BLaER1 treated with 17β-estradiol and CSF1 and Interleukin-3, amounts not matched to agents 10 nM and 100 nM (cell line): ENCODE measurements around the gene MMD.
A peak's percentile ranks its signal among the peaks of the same experiment; 100 is the strongest.
"Not testable (repeated sequence)": the region's sequence is repeated elsewhere in the genome, so short reads cannot be mapped to it uniquely, and the experiment has no call there.

Experiments used
- H3K27ac ChIP-seq, 11 experiments: shearing (Covaris generic); formaldehyde crosslinking; 2 replicates each; pipeline ENCODE4 v1.8.1; 2022
- H3K27me3 ChIP-seq, 11 experiments: shearing (Covaris generic); formaldehyde crosslinking; 2 replicates each; pipeline ENCODE4 v1.8.1; 2022
- H3K36me3 ChIP-seq, 11 experiments: shearing (Covaris generic); formaldehyde crosslinking; 2 replicates each; pipeline ENCODE4 v1.8.1; 2022
- H3K4me1 ChIP-seq, 10 experiments: shearing (Covaris generic); formaldehyde crosslinking; 2 replicates each; pipeline ENCODE4 v1.8.1; 2022
- H3K4me2 ChIP-seq, 11 experiments: shearing (Covaris generic); formaldehyde crosslinking; 2 replicates each; pipeline ENCODE4 v1.8.1; 2022
- H3K4me3 ChIP-seq, 10 experiments: shearing (Covaris generic); formaldehyde crosslinking; 2 replicates each; pipeline ENCODE4 v1.8.1; 2022
- H3K9ac ChIP-seq, 11 experiments: shearing (Covaris generic); formaldehyde crosslinking; 2 replicates each; pipeline ENCODE4 v1.8.1; 2022
- H3K9me3 ChIP-seq, 11 experiments: shearing (Covaris generic); formaldehyde crosslinking; replicated peaks in 1 of 11; 2 replicates each; pipeline ENCODE4 v1.8.1; 2022
- H4K20me1 ChIP-seq, 11 experiments: shearing (Covaris generic); formaldehyde crosslinking; 2 replicates each; pipeline ENCODE4 v1.8.1; 2022
- Cebpa-rat ChIP-seq, 11 experiments: shearing (Covaris generic); IDR thresholded peaks; 2 replicates each; pipeline ENCODE4 v1.8.1; 2022

Gene MMD

GRCh38 chr17:55430541-55431288 lies 9.1 kb upstream of the MMD start:
- Histone ChIP-seq H3K4me1 (peaks cover 0 to 58% (median 6%) of the 10 kb centered on the region in 10 experiments; a peak in 8 of 20 replicates), H3K9me3 (no peaks in the 10 kb centered on the region), H3K4me3 (no peak overlapping the region), H3K4me2 (peak overlapping the region in 5 of 11 experiments; percentile 13 to 57 (median 27); a peak in 6 of 22 replicates), H3K36me3 (no peaks in the 10 kb centered on the region), H4K20me1 (no peaks in the 10 kb centered on the region), H3K27ac (no peak overlapping the region), H3K9ac (no peak overlapping the region; a peak in 1 of 22 replicates), H3K27me3 (no peaks in the 10 kb centered on the region)
- TF ChIP-seq Cebpa-rat (IDR thresholded peaks at IDR 0.05): no peak

- no peaks in the 10 kb centered on the region for H3K36me3 ChIP-seq
- no peaks in the 10 kb centered on the region for H4K20me1 ChIP-seq
- H3K4me3 ChIP-seq: no peak overlapping the region
- no peaks in the 10 kb centered on the region for H3K9me3 ChIP-seq
- peaks cover 0 to 36% (median 7%) of the 10 kb centered on the region in 10 experiments; a peak in 11 of 20 replicates for H3K4me1 ChIP-seq
- no peak for TF ChIP-seq Cebpa-rat (IDR thresholded peaks at IDR 0.05)
- no peak overlapping the region for H3K27ac ChIP-seq
- no peak overlapping the region for H3K9ac ChIP-seq
- H3K4me2 ChIP-seq: no peak overlapping the region
- no peaks in the 10 kb centered on the region for H3K27me3 ChIP-seq
These were observed 5.9 kb upstream of the MMD start for GRCh38 chr17:55427587-55427882.

- no peak overlapping the region for H3K9ac ChIP-seq
- H3K27ac ChIP-seq: no peak overlapping the region
- H3K4me3 ChIP-seq: no peak overlapping the region
- H4K20me1 ChIP-seq: no peaks in the 10 kb centered on the region
- no peaks in the 10 kb centered on the region for H3K27me3 ChIP-seq
- H3K4me2 ChIP-seq: no peak overlapping the region; a peak in 1 of 22 replicates
- TF ChIP-seq Cebpa-rat (IDR thresholded peaks at IDR 0.05): no peak
- H3K9me3 ChIP-seq: no peaks in the 10 kb centered on the region
- H3K36me3 ChIP-seq: no peaks in the 10 kb centered on the region
- H3K4me1 ChIP-seq: peaks cover 0 to 34% (median 10%) of the 10 kb centered on the region in 10 experiments; a peak in 12 of 20 replicates
These were observed 5.4 kb upstream of the MMD start for GRCh38 chr17:55426851-55427586.

GRCh38 chr17:55424893-55425540 lies 3.4 kb upstream of the MMD start:
- Histone ChIP-seq H3K27me3 (no peaks in the 10 kb centered on the region), H3K36me3 (no peaks in the 10 kb centered on the region), H3K27ac (no peak overlapping the region), H3K4me1 (peaks cover 6 to 28% (median 13%) of the 10 kb centered on the region in 10 experiments), H3K9ac (no peak overlapping the region), H3K4me3 (no peak overlapping the region), H4K20me1 (no peaks in the 10 kb centered on the region), H3K9me3 (no peaks in the 10 kb centered on the region), H3K4me2 (peak overlapping the region in 2 of 11 experiments; percentile 15 to 52; a peak in 3 of 22 replicates)
- no peak for TF ChIP-seq Cebpa-rat (IDR thresholded peaks at IDR 0.05)

GRCh38 chr17:55423535-55423934 lies 1.9 kb upstream of the MMD start:
- no peak overlapping the region for H3K9ac ChIP-seq
- H3K27ac ChIP-seq: no peak overlapping the region
- TF ChIP-seq Cebpa-rat (IDR thresholded peaks at IDR 0.05): no peak
- H3K36me3 ChIP-seq: peaks cover 0 to 10% (median 6%) of the 10 kb centered on the region in 11 experiments; a peak in 9 of 22 replicates
- no peak overlapping the region for H3K4me2 ChIP-seq
- H4K20me1 ChIP-seq: no peaks in the 10 kb centered on the region
- no peaks in the 10 kb centered on the region for H3K27me3 ChIP-seq
- peaks cover 0 to 6% (median 4%) of the 10 kb centered on the region in 11 experiments; a peak in 8 of 22 replicates for H3K9me3 ChIP-seq
- peaks cover 19 to 39% (median 23%) of the 10 kb centered on the region in 10 experiments for H3K4me1 ChIP-seq
- no peak overlapping the region for H3K4me3 ChIP-seq

GRCh38 chr17:55422828-55423164 lies 1.2 kb upstream of the MMD start:
- peaks cover 0 to 12% (median 8%) of the 10 kb centered on the region in 11 experiments; a peak in 9 of 22 replicates for H3K9me3 ChIP-seq
- H4K20me1 ChIP-seq, H3K27me3 ChIP-seq, H3K9ac ChIP-seq, H3K27ac ChIP-seq, H3K4me3 ChIP-seq: not testable (repeated sequence)
- peaks cover 0 to 17% (median 9%) of the 10 kb centered on the region in 11 experiments; a peak in 9 of 22 replicates for H3K36me3 ChIP-seq
- peaks cover 19 to 39% (median 26%) of the 10 kb centered on the region in 10 experiments for H3K4me1 ChIP-seq
- H3K4me2 ChIP-seq: peak overlapping the region in 1 of 11 experiments; percentile 65; a peak in 3 of 22 replicates

GRCh38 chr17:55420776-55421178 lies 858 bp downstream of the MMD start:
- Histone ChIP-seq H3K27me3 (no peaks in the 10 kb centered on the region), H3K4me1 (peaks cover 36 to 57% (median 45%) of the 10 kb centered on the region in 10 experiments), H3K27ac (peak overlapping the region; percentile 77 to 93 (median 91)), H3K4me3 (peak overlapping the region; percentile 86 to 99 (median 98)), H3K4me2 (peak overlapping the region; percentile 77 to 97 (median 89)), H3K36me3 (peaks cover 0 to 36% (median 21%) of the 10 kb centered on the region in 11 experiments; a peak in 10 of 22 replicates), H4K20me1 (0 out of 22 replicates have a peak, but pooled peaks cover 0 to 7% (median 0%) of the 10 kb centered on the region in 11 experiments), H3K9me3 (peaks cover 0 to 16% (median 8%) of the 10 kb centered on the region in 11 experiments; a peak in 9 of 22 replicates), H3K9ac (peak overlapping the region; percentile 85 to 96 (median 94))
- TF ChIP-seq Cebpa-rat (IDR thresholded peaks at IDR 0.05): no peak

- Histone ChIP-seq H4K20me1 (peaks cover 0 to 7% (median 0%) of the 10 kb centered on the region in 11 experiments; a peak in 1 of 22 replicates), H3K4me1 (peaks cover 36 to 53% (median 45%) of the 10 kb centered on the region in 10 experiments), H3K4me2 (peak overlapping the region; percentile 77 to 97 (median 89)), H3K36me3 (peaks cover 0 to 42% (median 21%) of the 10 kb centered on the region in 11 experiments; a peak in 11 of 22 replicates), H3K9me3 (peaks cover 0 to 16% (median 8%) of the 10 kb centered on the region in 11 experiments; a peak in 9 of 22 replicates), H3K9ac (peak overlapping the region; percentile 85 to 96 (median 94)), H3K27me3 (no peaks in the 10 kb centered on the region), H3K27ac (peak overlapping the region; percentile 77 to 93 (median 91); a peak in 21 of 22 replicates), H3K4me3 (peak overlapping the region; percentile 86 to 99 (median 98))
- TF ChIP-seq Cebpa-rat (IDR thresholded peaks at IDR 0.05): no peak
These were observed 1.4 kb downstream of the MMD start for GRCh38 chr17:55420067-55420775.
